Fibroblast of lung (primary cell): ENCODE data around the gene TBXAS1.

Experiments
- EZH2 ChIP-seq: IDR thresholded peaks from 2 replicates; pipeline ENCODE4 v1.5.1; 2012; ENCODE audit warnings: low read length, control low read depth, mild to moderate bottlenecking; ENCODE audit errors: missing control alignments
- TF ChIP-seq, protein P1 (sequence below), 2 donors: IDR thresholded peaks in 1 of 2; conservative IDR thresholded peaks in 1 of 2; 1 replicate in 1 of 2; 2 replicates in 1 of 2; pipeline ENCODE4 v1.5.1; 2011 to 2012; ENCODE audit warnings: low read length in 2 of 2, control low read depth in 1 of 2, inconsistent platforms in 1 of 2, low read depth in 1 of 2, mild to moderate bottlenecking in 1 of 2

DNA sequence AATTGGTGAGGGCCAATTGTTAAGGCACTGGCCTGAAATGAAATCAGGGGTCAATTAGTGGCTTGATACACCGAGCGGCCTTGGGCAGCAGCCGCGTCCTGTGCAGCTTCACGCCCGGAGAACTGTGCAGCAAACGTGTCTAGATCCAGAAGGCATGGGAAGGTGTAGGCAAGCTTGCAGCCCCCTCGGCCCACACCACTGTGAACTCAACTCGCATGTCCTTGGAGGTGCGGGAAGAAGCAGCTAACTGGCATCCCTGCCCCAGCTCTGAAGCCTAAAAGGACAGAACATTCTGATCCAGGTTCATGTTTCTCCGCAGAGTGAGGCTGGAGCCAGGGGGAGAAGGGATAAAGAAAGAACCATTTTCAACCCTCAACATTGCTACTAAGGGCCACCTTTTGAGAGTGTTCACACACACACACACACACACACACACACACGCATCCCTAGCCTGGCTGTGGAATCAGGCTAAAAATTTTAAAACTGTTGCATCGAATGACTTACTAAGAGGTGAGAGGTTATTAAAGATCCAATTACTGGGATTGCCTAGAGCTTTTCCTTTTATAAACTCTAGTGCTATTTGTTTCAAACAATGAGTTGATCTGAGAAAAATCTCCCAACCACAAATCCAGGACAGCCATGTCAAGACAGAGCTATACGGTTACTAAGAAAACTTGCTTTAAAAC, 129.7 kb downstream of the TBXAS1 start:
- TF ChIP-seq, protein P1, sequence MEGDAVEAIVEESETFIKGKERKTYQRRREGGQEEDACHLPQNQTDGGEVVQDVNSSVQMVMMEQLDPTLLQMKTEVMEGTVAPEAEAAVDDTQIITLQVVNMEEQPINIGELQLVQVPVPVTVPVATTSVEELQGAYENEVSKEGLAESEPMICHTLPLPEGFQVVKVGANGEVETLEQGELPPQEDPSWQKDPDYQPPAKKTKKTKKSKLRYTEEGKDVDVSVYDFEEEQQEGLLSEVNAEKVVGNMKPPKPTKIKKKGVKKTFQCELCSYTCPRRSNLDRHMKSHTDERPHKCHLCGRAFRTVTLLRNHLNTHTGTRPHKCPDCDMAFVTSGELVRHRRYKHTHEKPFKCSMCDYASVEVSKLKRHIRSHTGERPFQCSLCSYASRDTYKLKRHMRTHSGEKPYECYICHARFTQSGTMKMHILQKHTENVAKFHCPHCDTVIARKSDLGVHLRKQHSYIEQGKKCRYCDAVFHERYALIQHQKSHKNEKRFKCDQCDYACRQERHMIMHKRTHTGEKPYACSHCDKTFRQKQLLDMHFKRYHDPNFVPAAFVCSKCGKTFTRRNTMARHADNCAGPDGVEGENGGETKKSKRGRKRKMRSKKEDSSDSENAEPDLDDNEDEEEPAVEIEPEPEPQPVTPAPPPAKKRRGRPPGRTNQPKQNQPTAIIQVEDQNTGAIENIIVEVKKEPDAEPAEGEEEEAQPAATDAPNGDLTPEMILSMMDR (conservative IDR thresholded peaks at IDR 0.05 in 1 of 2, IDR thresholded peaks at IDR 0.05 in 1 of 2; ENCODE audit: low read depth in 1 of 2, low read length in 2 of 2) = no peak
- TF ChIP-seq EZH2 = no peak
